Esophagus muscularis mucosa (tissue), 4 donors: Measurements from ENCODE around the gene CYTH3. TPM values are rescaled to one million over a fixed set of nuclear protein-coding genes. Genes with fewer than 3 reads are reported as not detected.

Experiments
- DNase-seq: peaks from one replicate; pipeline ENCODE4 v3.0.0-alpha.2; 2017; ENCODE audit errors: extremely low spot score
- H3K27ac ChIP-seq, 4 donors: fragments of 200-600 bp; sonication (generic); replicated peaks in 1 of 4; 1 replicate in 3 of 4; 2 replicates in 1 of 4; pipeline ENCODE4 v1.5.1; 2016 to 2019; ENCODE audit warnings: mild to moderate bottlenecking in 1 of 4
- H3K27me3 ChIP-seq, 4 donors: fragments of 200-600 bp; sonication (generic); one replicate each; pipeline versions ENCODE4 v1.5.1 to v1.6.0; 2016 to 2019
- H3K36me3 ChIP-seq, 4 donors: fragments of 200-600 bp; sonication (generic); one replicate each; pipeline ENCODE4 v1.5.1; 2016 to 2019
- H3K4me1 ChIP-seq, 4 donors: fragments of 200-600 bp; sonication (generic); one replicate each; pipeline ENCODE4 v1.5.1; 2016 to 2019
- H3K4me3 ChIP-seq, 4 donors: fragments of 200-600 bp; sonication (generic); 1 replicate in 2 of 4; 2 replicates in 2 of 4; pipeline ENCODE4 v1.5.1; 2016 to 2019; ENCODE audit warnings: mild to moderate bottlenecking in 4 of 4, moderate library complexity in 1 of 4
- H3K9me3 ChIP-seq, 4 donors: fragments of 200-600 bp; sonication (generic); 1 replicate in 3 of 4; 2 replicates in 1 of 4; pipeline ENCODE4 v1.5.1; 2016 to 2019
- CTCF ChIP-seq, 3 experiments: fragments of 200-600 bp in 2 of 3; fragments of 450-650 bp in 1 of 3; sonication (generic) in 2 of 3; IDR thresholded peaks; one replicate each; pipeline ENCODE4 v1.5.1; 2017 to 2019; ENCODE audit warnings: antibody characterized with exemption in 3 of 3, mild to moderate bottlenecking in 2 of 3, moderate library complexity in 1 of 3
- EP300 ChIP-seq: sonication (generic); formaldehyde crosslinking; IDR thresholded peaks from one replicate; pipeline ENCODE4 v1.6.1; 2017; ENCODE audit warnings: antibody characterized with exemption
- POLR2A ChIP-seq: fragments of 450-650 bp; IDR thresholded peaks from one replicate; pipeline ENCODE4 v1.6.1; 2017; ENCODE audit warnings: antibody characterized with exemption, moderate library complexity, mild to moderate bottlenecking, low read depth
- POLR2AphosphoS5 ChIP-seq, 2 donors: sonication (generic); formaldehyde crosslinking; IDR thresholded peaks; one replicate each; pipeline ENCODE4 v1.6.1; 2017; ENCODE audit warnings: antibody characterized with exemption in 2 of 2
- WGBS: methylation state at CpG from one replicate; pipeline ENCODE4 v1.1.5; 2018; 5-methylcytosine and 5-hydroxymethylcytosine counted together
- intact Hi-C: fragments of 100-400 bp; cut with DNase I; formaldehyde crosslinking; loops from one replicate; pipeline ENCODE4 v1.15.1; 2023
- small RNA-seq, 3 donors: library from RNA; depleted of rRNA; stranded (forward); fragments of <200 nt; gene quantifications; one replicate each; pipeline ENCODE3, GENCODE V24; 2016
- total RNA-seq, 4 donors: library from RNA; depleted of rRNA; stranded (reverse); fragments of >200 nt; gene quantifications; one replicate each; pipeline versions ENCODE4 v1.1.0 to v1.2.1, GENCODE V29; 2016

Gene CYTH3
- total RNA-seq, 4 donors from 2014 or later = 32.0 to 64.6 (median 50.2) TPM

GRCh38 chr7:6116211-6116610, 156.2 kb downstream of the CYTH3 start:
- intact Hi-C loops = no loop called here
- H3K27ac ChIP-seq = no peak overlapping the region
- H3K9me3 ChIP-seq = peaks cover 0 to 9% (median 1%) of the 10 kb centered on the region in 4 donors
- WGBS = 77% methylated on average over 2 of the region's 2 CpGs
- DNase-seq = no peak
- H3K4me3 ChIP-seq = no peak overlapping the region
- TF ChIP-seq POLR2A (no peak), CTCF (IDR thresholded peaks at IDR 0.05) (no peak), EP300 (no peak), POLR2AphosphoS5 (IDR thresholded peaks at IDR 0.05) (no peak)
- peaks cover 27 to 97% (median 89%) of the 10 kb centered on the region in 4 donors for H3K36me3 ChIP-seq
- no peaks in the 10 kb centered on the region for H3K4me1 ChIP-seq
- H3K27me3 ChIP-seq = no peaks in the 10 kb centered on the region

Small RNA genes within 50 kb of the gene (small RNA-seq; reads per million reads assigned to genes)
- 0 reads per million in 3 donors for gene RF00019

Other genes starting within 250 kb of the CYTH3 start
- not detected for gene ANKRD61, start 241.2 kb downstream of the CYTH3 start, total RNA-seq
- gene EIF2AK1, start 213.4 kb downstream of the CYTH3 start, total RNA-seq = 100 to 1,000 TPM in 2 of 4 donors, 10 to 100 TPM in 2; 60.1 to 157 (median 89.2) TPM
- 10 to 100 TPM in 1 of 4 donors, 1 to 10 TPM in 3; 8.3 to 11.6 (median 9.6) TPM for gene USP42, start 167.7 kb downstream of the CYTH3 start, total RNA-seq
- gene FAM220A, start 76.3 kb upstream of the CYTH3 start, total RNA-seq = 10 to 100 TPM; 12.3 to 18.9 (median 14.5) TPM
- 100 to 1,000 TPM; 114 to 230 (median 136) TPM for gene RAC1, start 101.9 kb upstream of the CYTH3 start, total RNA-seq
- gene DAGLB, start 175.3 kb upstream of the CYTH3 start, total RNA-seq = 10 to 100 TPM in 3 of 4 donors, 1 to 10 TPM in 1; 9.8 to 14.6 (median 12.0) TPM
- gene KDELR2, start 211.5 kb upstream of the CYTH3 start, total RNA-seq = 10 to 100 TPM; 53.7 to 68.2 (median 55.3) TPM